Osteoblast (primary cell): Measurements from ENCODE around the gene MACROD2. TPM values are rescaled to one million over a fixed set of nuclear protein-coding genes. Genes with fewer than 3 reads are reported as not detected.

Experiments used
- DNase-seq: peaks from one replicate; pipeline ENCODE4 v3.0.0; 2011; ENCODE audit warnings: low spot score, mixed read lengths; ENCODE audit not compliant: insufficient read length; ENCODE audit errors: missing footprints
- H2AFZ ChIP-seq: 2 replicates; pipeline ENCODE4 v1.6.0; 2011; ENCODE audit warnings: mild to moderate bottlenecking, low read length
- H3K27ac ChIP-seq: 2 replicates; pipeline ENCODE4 v1.5.1; 2011; ENCODE audit warnings: mild to moderate bottlenecking, low read depth, low read length, moderate library complexity
- H3K27me3 ChIP-seq: 2 replicates; pipeline ENCODE4 v1.6.0; 2012; ENCODE audit warnings: mild to moderate bottlenecking, control low read depth, inconsistent platforms, low read length, moderate library complexity; ENCODE audit not compliant: insufficient read depth
- H3K36me3 ChIP-seq: 2 replicates; pipeline ENCODE4 v1.5.1; 2011; ENCODE audit warnings: mild to moderate bottlenecking, low read length, control low read depth, moderate library complexity; ENCODE audit not compliant: insufficient read depth
- H3K4me1 ChIP-seq: 2 replicates; pipeline ENCODE4 v1.5.1; 2011; ENCODE audit warnings: mild to moderate bottlenecking, low read length, control low read depth, moderate library complexity; ENCODE audit not compliant: insufficient read depth
- H3K4me2 ChIP-seq: 2 replicates; pipeline ENCODE4 v1.6.0; 2011; ENCODE audit warnings: mild to moderate bottlenecking, low read length; ENCODE audit not compliant: insufficient read depth
- H3K4me3 ChIP-seq: fragments of 200-600 bp; sonication (generic); 3 replicates; pipeline ENCODE4 v1.5.1; 2012; ENCODE audit warnings: mild to moderate bottlenecking, low read length, inconsistent platforms; ENCODE audit not compliant: insufficient read depth
- H3K79me2 ChIP-seq: 2 replicates; pipeline ENCODE4 v1.6.0; 2012; ENCODE audit warnings: mild to moderate bottlenecking, low read length, control low read depth, inconsistent platforms; ENCODE audit not compliant: insufficient read depth
- H3K9me3 ChIP-seq: 2 replicates; pipeline ENCODE4 v1.5.1; 2011; ENCODE audit warnings: low read depth, low read length, control low read depth
- H4K20me1 ChIP-seq: 2 replicates; pipeline ENCODE4 v1.6.0; 2012; ENCODE audit warnings: mild to moderate bottlenecking, low read length, control low read depth; ENCODE audit not compliant: insufficient read depth
- CTCF ChIP-seq: IDR thresholded peaks from 2 replicates; pipeline ENCODE4 v1.5.1; 2011; ENCODE audit warnings: mild to moderate bottlenecking, low read depth, low read length, moderate library complexity; ENCODE audit errors: extremely low read depth
- total RNA-seq: library from RNA; depleted of rRNA; stranded (reverse); fragments of >200 nt; gene quantifications from 2 replicates; pipeline ENCODE4 v1.2.3, GENCODE V29; 2012

The MACROD2 gene
- total RNA-seq, 1 donor: 4.0 TPM

- Histone ChIP-seq H4K20me1 (no peaks in the 10 kb centered on the region), H3K4me3 (no peak overlapping the region), H3K4me2 (no peak overlapping the region), H3K36me3 (no peaks in the 10 kb centered on the region), H3K9me3 (no peaks in the 10 kb centered on the region), H3K79me2 (no peaks in the 10 kb centered on the region), H3K27ac (no peak overlapping the region), H3K4me1 (no peaks in the 10 kb centered on the region), H2AFZ (no peak overlapping the region), H3K27me3 (no peaks in the 10 kb centered on the region)
- no peak for DNase-seq
- no peak for TF ChIP-seq CTCF
Measured at GRCh38 chr20:14415467-14415866, 420.2 kb downstream of the MACROD2 start.

DNA sequence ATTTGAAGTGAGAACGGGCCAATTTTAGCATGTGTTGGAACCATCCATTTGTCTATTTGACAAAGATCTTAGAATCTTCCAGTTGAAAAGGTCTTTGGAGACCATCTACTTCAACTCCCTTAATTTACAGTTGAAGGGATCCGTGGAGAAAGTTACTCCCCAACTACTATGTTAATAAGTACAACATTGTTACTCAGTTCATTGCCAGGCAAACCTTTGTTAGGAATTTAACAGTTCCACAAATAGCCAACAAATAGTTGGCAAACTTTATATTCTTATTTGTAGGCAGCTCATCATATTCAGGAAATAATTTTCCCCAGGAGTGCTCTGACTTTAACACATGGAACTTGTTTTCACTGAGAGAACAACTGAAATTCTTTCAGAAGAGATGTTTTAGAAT is 423.1 kb downstream of the MACROD2 start:
- no peaks in the 10 kb centered on the region for H3K4me1 ChIP-seq
- no peaks in the 10 kb centered on the region for H3K27me3 ChIP-seq
- H3K4me3 ChIP-seq: no peak overlapping the region
- no peak for TF ChIP-seq CTCF
- H3K4me2 ChIP-seq: no peak overlapping the region
- no peaks in the 10 kb centered on the region for H4K20me1 ChIP-seq
- no peaks in the 10 kb centered on the region for H3K36me3 ChIP-seq
- H3K27ac ChIP-seq: no peak overlapping the region
- DNase-seq: no peak
- no peaks in the 10 kb centered on the region for H3K9me3 ChIP-seq
- H3K79me2 ChIP-seq: no peaks in the 10 kb centered on the region
- no peak overlapping the region for H2AFZ ChIP-seq

GRCh38 chr20:14422892-14423291 is 427.6 kb downstream of the MACROD2 start:
- no peak for TF ChIP-seq CTCF
- DNase-seq: peak; percentile 13
- Histone ChIP-seq H3K36me3 (no peaks in the 10 kb centered on the region), H3K9me3 (no peaks in the 10 kb centered on the region), H3K4me3 (no peak overlapping the region), H3K27ac (no peak overlapping the region), H4K20me1 (no peaks in the 10 kb centered on the region), H2AFZ (no peak overlapping the region), H3K4me1 (no peaks in the 10 kb centered on the region), H3K27me3 (no peaks in the 10 kb centered on the region), H3K79me2 (no peaks in the 10 kb centered on the region), H3K4me2 (no peak overlapping the region)

DNA sequence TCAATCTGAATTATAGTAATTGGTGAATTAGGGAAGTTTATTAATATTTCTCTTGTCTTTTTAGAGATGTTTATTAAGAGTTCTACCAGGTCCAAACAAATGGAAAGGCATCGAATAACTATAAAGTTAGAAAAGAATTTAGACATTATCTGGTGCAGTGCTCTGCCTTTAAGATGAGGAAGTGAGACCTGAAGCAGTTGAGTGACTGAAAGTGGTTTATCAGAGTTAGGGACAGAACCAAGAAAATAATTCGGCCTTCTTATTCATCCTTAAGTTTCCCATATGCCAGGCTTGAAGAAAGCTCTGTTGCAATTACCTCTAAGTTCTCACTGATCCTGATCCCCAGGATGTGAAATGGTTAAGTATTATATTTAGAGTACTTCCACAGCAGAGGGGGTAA is 436.3 kb downstream of the MACROD2 start:
- TF ChIP-seq CTCF: no peak
- no peak overlapping the region for H3K4me3 ChIP-seq
- H4K20me1 ChIP-seq: no peaks in the 10 kb centered on the region

More for the DNA sequence above, 436.3 kb downstream of the MACROD2 start:
- DNase-seq: no peak
- Histone ChIP-seq H3K4me1 (no peaks in the 10 kb centered on the region), H2AFZ (no peak overlapping the region), H3K36me3 (no peaks in the 10 kb centered on the region), H3K9me3 (no peaks in the 10 kb centered on the region), H3K27me3 (no peaks in the 10 kb centered on the region), H3K4me2 (no peak overlapping the region), H3K79me2 (no peaks in the 10 kb centered on the region), H3K27ac (no peak overlapping the region)
